ENCODE results near the gene ITIH5.

Gene ITIH5

GRCh38 chr10:7547829-7548228 lies 118.9 kb downstream of the ITIH5 start:
- Histone ChIP-seq H3K27me3 (no peaks in the 10 kb centered on the region), H3K9me3 (no peaks in the 10 kb centered on the region), H3K4me1 (no peaks in the 10 kb centered on the region), H3K36me3 (no peaks in the 10 kb centered on the region), H3K4me3 (ENCODE audit: low read depth, low read length) (no peak overlapping the region)
- no peak for DNase-seq
- no peak for TF ChIP-seq CTCF (IDR thresholded peaks at IDR 0.05; ENCODE audit: low read depth, low read length)

GRCh38 chr10:7547206-7547605 lies 119.6 kb downstream of the ITIH5 start:
- no peak for DNase-seq
- no peaks in the 10 kb centered on the region for H3K36me3 ChIP-seq

GRCh38 chr10:7546385-7546967 lies 120.3 kb downstream of the ITIH5 start:
- Histone ChIP-seq H3K27me3 (no peaks in the 10 kb centered on the region), H3K4me3 (ENCODE audit: low read depth, low read length) (no peak overlapping the region), H3K4me1 (no peaks in the 10 kb centered on the region), H3K36me3 (no peaks in the 10 kb centered on the region), H3K9me3 (no peaks in the 10 kb centered on the region)
- DNase-seq = no peak
- TF ChIP-seq CTCF (IDR thresholded peaks at IDR 0.05; ENCODE audit: low read depth, low read length) = no peak

More at GRCh38 chr10:7547206-7547605, 119.6 kb downstream of the ITIH5 start:
- no peak for TF ChIP-seq CTCF (IDR thresholded peaks at IDR 0.05; ENCODE audit: low read depth, low read length)
- Histone ChIP-seq H3K4me1 (no peaks in the 10 kb centered on the region), H3K27me3 (no peaks in the 10 kb centered on the region), H3K4me3 (ENCODE audit: low read depth, low read length) (no peak overlapping the region), H3K9me3 (no peaks in the 10 kb centered on the region)

- H3K36me3 ChIP-seq = no peaks in the 10 kb centered on the region
- no peaks in the 10 kb centered on the region for H3K4me1 ChIP-seq
- no peaks in the 10 kb centered on the region for H3K9me3 ChIP-seq
- no peak for DNase-seq
- no peak for TF ChIP-seq CTCF (IDR thresholded peaks at IDR 0.05; ENCODE audit: low read depth, low read length)
- no peaks in the 10 kb centered on the region for H3K27me3 ChIP-seq
- H3K4me3 ChIP-seq (ENCODE audit: low read depth, low read length) = no peak overlapping the region
Measured at GRCh38 chr10:7545792-7546191, 121.0 kb downstream of the ITIH5 start.

- Histone ChIP-seq H3K27me3 (no peaks in the 10 kb centered on the region), H3K36me3 (no peaks in the 10 kb centered on the region), H3K4me1 (no peaks in the 10 kb centered on the region), H3K4me3 (ENCODE audit: low read depth, low read length) (no peak overlapping the region), H3K9me3 (no peaks in the 10 kb centered on the region)
- no peak for TF ChIP-seq CTCF (IDR thresholded peaks at IDR 0.05; ENCODE audit: low read depth, low read length)
- DNase-seq = no peak
Measured at GRCh38 chr10:7545261-7545660, 121.5 kb downstream of the ITIH5 start.

- no peak for DNase-seq
- no peak for TF ChIP-seq CTCF (IDR thresholded peaks at IDR 0.05; ENCODE audit: low read depth, low read length)
- Histone ChIP-seq H3K4me3 (ENCODE audit: low read depth, low read length) (no peak overlapping the region), H3K36me3 (no peaks in the 10 kb centered on the region), H3K27me3 (no peaks in the 10 kb centered on the region), H3K9me3 (no peaks in the 10 kb centered on the region), H3K4me1 (no peaks in the 10 kb centered on the region)
Measured at GRCh38 chr10:7544203-7544602, 122.6 kb downstream of the ITIH5 start.
